ENCODE results near the gene SLAMF1. TPM values are rescaled to one million over a fixed set of nuclear protein-coding genes. Genes with fewer than 3 reads are reported as not detected.

The SLAMF1 gene
- total and polyA plus RNA-seq, 2 experiments from 2014 or later = not detected

DNA sequence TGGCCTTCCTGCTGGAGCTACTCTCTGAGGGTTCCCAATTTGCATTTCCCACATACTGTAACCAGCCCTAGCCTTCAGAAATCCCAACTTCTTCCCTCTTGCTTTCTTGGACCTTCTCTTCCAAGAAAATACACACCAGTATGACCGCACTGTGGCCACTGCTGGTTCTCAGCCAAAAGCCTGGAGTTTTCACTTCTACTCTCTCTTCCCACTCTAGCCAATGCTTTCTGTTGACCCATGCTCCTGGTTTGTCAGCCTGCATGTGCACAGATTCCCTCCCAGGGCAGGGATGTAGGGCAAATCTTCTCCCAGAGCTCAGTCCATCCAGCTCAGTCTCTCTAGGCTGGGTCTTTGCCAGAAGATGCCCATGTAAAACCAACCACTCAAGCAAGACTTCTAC is 664 bp downstream of the SLAMF1 start:
- Mint-ChIP-seq H3K27ac (no peak overlapping the region), H3K27me3 (ENCODE audit: insufficient read depth, low read depth, poor library complexity) (peaks cover 4% of the 10 kb centered on the region), H3K4me3 (no peak overlapping the region), H3K36me3 (ENCODE audit: low read depth) (no peaks in the 10 kb centered on the region), H3K4me1 (peaks cover 5% of the 10 kb centered on the region), H3K9me3 (no peaks in the 10 kb centered on the region)
- Histone ChIP-seq H3K4me3 (no peak overlapping the region), H3K36me3 (ENCODE audit: insufficient read depth) (no peaks in the 10 kb centered on the region), H3K4me1 (ENCODE audit: insufficient read depth) (peaks cover 6% of the 10 kb centered on the region), H3K27me3 (ENCODE audit: insufficient read depth) (no peaks in the 10 kb centered on the region), H3F3A (replicated peaks; ENCODE audit: low read depth) (no peaks in the 10 kb centered on the region), H2AFZ (0 out of 2 replicates have a peak overlapping the region, but pooled peaks have one; percentile 28), H3K9me2 (ENCODE audit: insufficient read depth) (peaks cover 5% of the 10 kb centered on the region; the same call in 1 of the 2 replicates), H3K27ac (ENCODE audit: low read depth) (no peak overlapping the region), H3K79me2 (replicated peaks; ENCODE audit: insufficient read depth) (no peaks in the 10 kb centered on the region), H3K4me2 (no peak overlapping the region), H4K20me1 (replicated peaks; ENCODE audit: insufficient read depth) (no peaks in the 10 kb centered on the region)
- ATAC-seq (no peak), DNase-seq (ENCODE audit: low spot score) (no peak)
- TF ChIP-seq ZNF331 (CRISPR knock-in tag; IDR thresholded peaks at IDR 0.05; ENCODE audit: low read depth) = no peak

- ATAC-seq (no peak), DNase-seq (ENCODE audit: low spot score) (no peak)
- H3K9me3 Mint-ChIP-seq = no peaks in the 10 kb centered on the region
- Histone ChIP-seq H3K27me3 (ENCODE audit: insufficient read depth) (no peaks in the 10 kb centered on the region), H3K36me3 (ENCODE audit: insufficient read depth) (no peaks in the 10 kb centered on the region), H3K27ac (ENCODE audit: low read depth) (no peak overlapping the region), H3K4me2 (no peak overlapping the region), H3K79me2 (replicated peaks; ENCODE audit: insufficient read depth) (no peaks in the 10 kb centered on the region), H3K9me2 (ENCODE audit: insufficient read depth) (peaks cover under 1% of the 10 kb centered on the region; the same call in 1 of the 2 replicates), H3F3A (replicated peaks; ENCODE audit: low read depth) (no peaks in the 10 kb centered on the region), H2AFZ (peak overlapping the region; percentile 72; the same call in 1 of the 2 replicates), H3K4me3 (no peak overlapping the region), H3K4me1 (ENCODE audit: insufficient read depth) (no peaks in the 10 kb centered on the region), H4K20me1 (replicated peaks; ENCODE audit: insufficient read depth) (no peaks in the 10 kb centered on the region)
- peaks cover 2% of the 10 kb centered on the region for H3K27me3 Mint-ChIP-seq (ENCODE audit: insufficient read depth, low read depth, poor library complexity)
- no peaks in the 10 kb centered on the region for H3K36me3 Mint-ChIP-seq (ENCODE audit: low read depth)
- H3K4me1 Mint-ChIP-seq = no peaks in the 10 kb centered on the region; the same call in 2 of the 3 replicates
- H3K4me3 Mint-ChIP-seq = no peak overlapping the region; the same call in 2 of the 3 replicates
- 0 out of 2 replicates have a peak overlapping the region, but pooled peaks have one; percentile 17 for H3K27ac Mint-ChIP-seq
- TF ChIP-seq NANOG (IDR thresholded peaks at IDR 0.05; ENCODE audit: borderline replicate concordance) (no peak), STAT1 (IDR thresholded peaks at IDR 0.05; ENCODE audit: unreplicated experiment) (no peak), REST (IDR thresholded peaks at IDR 0.05; ENCODE audit: unreplicated experiment) (no peak), CREB1 (CRISPR knock-in tag; IDR thresholded peaks at IDR 0.05; ENCODE audit: low read depth) (no peak), POLR2AphosphoS5 (IDR thresholded peaks at IDR 0.05; ENCODE audit: low read depth) (no peak), ZNF462 (CRISPR knock-in tag; IDR thresholded peaks at IDR 0.05) (no peak), JUNB (IDR thresholded peaks at IDR 0.05; ENCODE audit: unreplicated experiment) (no peak), EZH2 (IDR thresholded peaks at IDR 0.05; ENCODE audit: low read depth, unreplicated experiment) (no peak), EZH2phosphoT487 (IDR thresholded peaks at IDR 0.05; ENCODE audit: unreplicated experiment) (no peak)
Observed at GRCh38 chr1:160645386-160646130, 1.3 kb downstream of the SLAMF1 start.

All from GM23338 (cell line).